ENCODE data around the gene KRT39.

The KRT39 gene

DNA sequence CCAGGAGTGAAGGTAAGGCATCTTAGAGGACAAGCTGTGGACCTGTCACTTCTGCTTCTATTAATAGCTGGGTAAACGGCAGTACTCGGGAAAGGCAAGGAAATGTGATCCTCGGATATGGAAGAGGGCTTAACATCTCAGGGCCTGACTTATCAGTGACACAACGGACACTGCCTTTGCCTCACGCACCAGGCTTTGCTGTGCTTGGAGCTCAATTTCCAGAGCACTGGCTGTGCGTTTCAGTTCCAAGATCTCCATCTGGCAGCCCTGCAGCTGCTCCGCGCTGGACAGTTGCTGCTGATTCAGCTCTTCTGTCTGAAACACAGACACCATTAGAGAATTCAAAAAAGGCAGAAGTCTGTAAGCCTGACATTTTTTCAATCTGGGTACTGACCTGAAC, 13.8 kb upstream of the KRT39 start:
- no peak for DNase-seq (ENCODE audit: low read depth in 2 of 2, low spot score in 1 of 2)

- no peak for DNase-seq (ENCODE audit: low read depth in 2 of 2, low spot score in 1 of 2)
Observed at GRCh38 chr17:40980117-40980516, 13.4 kb upstream of the KRT39 start.

DNA sequence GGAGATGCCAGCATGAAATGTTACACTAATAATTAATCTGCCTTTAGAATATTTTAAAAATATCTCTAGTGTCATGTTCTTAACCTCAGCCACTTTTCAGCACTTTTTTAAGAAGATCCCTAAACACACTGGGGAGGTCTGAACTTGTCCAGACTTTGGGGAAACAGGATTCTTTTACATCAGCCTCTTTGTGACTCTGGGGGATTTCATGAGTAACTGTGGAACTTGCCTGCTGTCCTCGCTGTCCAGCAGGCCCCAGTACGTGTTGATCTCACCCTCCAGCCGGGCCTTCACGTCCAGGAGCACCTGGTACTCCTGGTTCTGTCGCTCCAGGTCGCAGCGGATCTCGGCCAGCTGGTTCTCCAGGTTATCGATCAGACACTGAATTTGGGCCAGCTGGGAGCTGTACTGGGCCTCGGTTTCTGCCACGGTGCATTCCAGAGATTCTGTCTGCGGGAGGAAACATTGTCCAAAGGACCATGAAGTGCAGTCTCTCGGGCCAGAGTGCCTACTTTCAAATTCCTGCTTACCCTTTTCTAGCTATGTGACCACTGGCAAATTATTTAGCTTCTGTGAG, 11.9 kb upstream of the KRT39 start:
- DNase-seq (ENCODE audit: low read depth in 2 of 2, low spot score in 1 of 2) = no peak

GRCh38 chr17:40975516-40975915, 8.8 kb upstream of the KRT39 start:
- no peak for DNase-seq (ENCODE audit: low read depth in 2 of 2, low spot score in 1 of 2)

GRCh38 chr17:40974366-40974765, 7.6 kb upstream of the KRT39 start:
- no peak for DNase-seq (ENCODE audit: low read depth in 2 of 2, low spot score in 1 of 2)

- no peak for DNase-seq (ENCODE audit: low read depth in 2 of 2, low spot score in 1 of 2)
Observed at GRCh38 chr17:40967582-40967981, 834 bp upstream of the KRT39 start.

GRCh38 chr17:40963838-40964237, 2.9 kb downstream of the KRT39 start:
- no peak for DNase-seq (ENCODE audit: low read depth in 2 of 2, low spot score in 1 of 2)

DNA sequence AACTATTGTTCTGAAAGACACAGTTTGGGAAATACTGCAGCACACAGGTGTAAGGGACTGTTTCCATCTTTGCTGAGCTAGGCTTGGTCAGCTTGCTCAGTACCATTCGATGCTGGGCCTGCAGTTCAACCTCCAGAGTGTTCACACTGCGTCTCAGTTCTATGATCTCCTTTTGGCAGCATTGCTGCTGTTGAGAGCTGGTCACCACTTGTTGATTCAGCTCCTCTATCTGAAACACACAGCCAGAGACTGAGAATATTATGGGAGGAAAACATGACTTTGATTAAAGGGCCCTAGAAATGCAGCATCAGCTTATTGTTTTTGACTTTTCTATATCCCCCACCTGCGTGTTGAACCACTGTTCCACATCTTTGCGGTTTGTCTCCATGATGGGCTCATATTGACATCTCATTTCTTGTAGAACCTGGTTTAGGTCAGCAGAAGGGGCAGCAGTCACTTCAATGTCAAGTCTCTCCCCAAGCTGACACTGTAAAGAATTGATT, 4.6 kb downstream of the KRT39 start:
- no peak for DNase-seq (ENCODE audit: low read depth in 2 of 2, low spot score in 1 of 2)

- DNase-seq (ENCODE audit: low read depth in 2 of 2, low spot score in 1 of 2) = no peak
Observed at GRCh38 chr17:40961591-40961990, 5.2 kb downstream of the KRT39 start.

DNA sequence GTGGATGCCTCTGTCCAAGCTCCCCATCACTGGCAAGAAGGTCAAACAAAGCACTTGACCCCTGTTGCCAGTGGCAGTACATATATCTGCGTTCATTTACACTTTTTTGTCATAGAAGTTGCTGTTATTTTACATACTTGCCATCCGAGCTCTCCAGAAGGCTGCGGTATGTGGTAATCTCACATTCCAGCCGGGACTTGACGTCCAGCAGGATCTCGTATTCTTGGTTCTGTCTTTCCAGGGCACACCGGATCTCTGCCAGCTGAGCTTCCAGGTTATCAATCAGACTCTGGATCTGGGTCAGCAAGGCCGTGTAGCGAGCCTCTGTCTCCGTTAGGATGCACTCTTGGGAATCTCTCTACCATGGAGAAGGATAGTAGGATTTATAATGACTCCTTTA, 6.6 kb downstream of the KRT39 start:
- no peak for DNase-seq (ENCODE audit: low read depth in 2 of 2, low spot score in 1 of 2)

DNA sequence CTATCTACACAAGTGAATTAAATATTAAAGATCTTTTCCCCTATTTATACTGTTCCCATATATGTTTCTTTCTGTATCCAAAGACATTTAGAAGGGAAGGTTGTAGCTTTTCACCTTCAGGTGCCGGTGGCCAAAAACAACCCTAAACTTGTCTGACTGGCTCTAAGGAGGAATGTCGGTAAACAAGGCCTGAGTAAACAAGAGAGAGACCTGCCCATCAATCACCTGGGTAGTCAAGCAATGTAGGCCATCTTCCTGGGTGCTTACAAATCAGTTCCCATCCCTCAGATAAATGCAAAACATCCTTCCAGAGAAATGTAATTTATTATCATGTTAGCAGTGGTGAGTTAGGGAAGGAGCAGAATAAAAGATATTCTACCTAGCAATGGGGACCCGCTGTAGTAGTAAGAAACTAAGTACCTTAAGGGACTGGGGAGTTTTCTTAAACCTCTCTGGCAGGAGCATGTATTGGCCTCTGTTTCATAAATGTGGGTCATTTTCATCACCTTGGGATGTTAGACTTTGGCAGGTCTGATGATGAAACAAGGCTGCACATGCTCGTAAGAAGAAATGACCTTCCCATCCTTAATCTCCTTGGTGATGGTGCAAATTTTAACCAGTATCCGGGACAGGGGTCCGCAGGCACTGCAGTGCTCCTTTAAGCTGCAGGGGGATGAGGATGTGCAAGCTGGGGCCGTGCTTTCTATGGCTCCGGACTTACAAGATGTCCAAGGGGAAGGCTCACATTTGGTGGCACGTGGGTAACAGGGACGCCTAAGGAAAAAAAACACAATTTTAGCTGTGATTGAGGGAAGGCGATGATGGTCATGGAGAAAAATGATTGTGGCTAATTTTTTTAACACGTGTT, 8.4 kb downstream of the KRT39 start:
- DNase-seq (ENCODE audit: low read depth in 2 of 2, low spot score in 1 of 2) = no peak

DNA sequence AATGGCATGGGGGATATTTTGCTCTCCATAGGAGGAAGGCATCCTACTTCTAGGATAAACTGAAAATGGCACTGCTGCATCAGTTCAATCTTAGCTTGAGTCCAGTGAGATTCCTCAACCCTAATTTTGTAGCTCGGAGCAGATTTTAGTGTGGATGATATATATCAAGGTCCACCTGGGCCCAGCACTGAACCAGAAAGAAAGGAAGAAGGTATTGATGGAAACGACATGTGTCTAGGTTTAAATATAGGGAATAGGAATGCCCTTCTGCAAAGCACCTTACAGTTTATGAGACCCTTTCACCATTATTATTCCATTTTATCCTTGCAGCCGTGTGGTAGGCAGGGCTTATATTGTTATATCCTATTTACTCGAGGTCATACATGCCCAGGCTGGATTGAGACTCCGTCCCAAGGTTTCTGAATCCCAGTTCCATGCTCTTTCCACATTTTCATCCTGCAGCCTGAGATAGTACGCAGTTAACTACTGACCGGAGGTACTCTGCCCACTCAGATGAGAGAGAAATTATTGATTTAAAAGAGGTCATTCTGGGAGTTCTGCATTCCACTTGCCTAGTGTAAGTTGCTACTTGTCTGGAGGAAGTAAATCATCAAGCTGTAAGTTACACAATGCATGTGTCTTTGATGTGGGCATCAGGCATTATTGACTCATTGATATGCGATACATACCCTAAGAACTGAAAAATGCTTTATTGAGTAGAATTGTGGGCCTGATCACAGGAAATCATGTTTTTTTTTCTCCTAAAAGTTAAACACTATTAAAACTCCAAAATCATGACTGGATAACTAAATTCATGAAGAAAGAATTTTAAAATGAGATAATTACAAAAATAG, 10.1 kb downstream of the KRT39 start:
- DNase-seq (ENCODE audit: low read depth in 2 of 2, low spot score in 1 of 2) = no peak

GRCh38 chr17:40953881-40954280, 12.9 kb downstream of the KRT39 start:
- DNase-seq (ENCODE audit: low read depth in 2 of 2, low spot score in 1 of 2) = no peak

DNA sequence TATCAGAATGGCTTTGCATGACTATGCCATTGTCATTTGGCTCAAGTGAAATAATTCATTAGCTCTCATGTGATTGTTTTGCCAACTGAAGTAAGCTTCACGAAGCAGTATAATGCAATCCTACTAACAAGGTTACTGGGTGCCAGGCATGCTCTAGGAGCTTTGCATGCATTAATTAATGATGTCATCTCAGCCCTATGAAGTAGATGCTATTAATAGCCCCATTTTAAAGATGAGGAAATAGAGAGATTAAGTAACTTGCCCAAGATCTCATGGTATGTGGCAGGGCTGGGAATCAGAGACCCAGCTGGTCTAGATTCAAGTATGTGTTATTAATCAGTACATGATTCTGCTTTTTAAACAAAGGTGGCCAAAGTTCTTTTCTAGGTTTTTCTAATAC, 14.1 kb downstream of the KRT39 start:
- DNase-seq (ENCODE audit: low read depth in 2 of 2, low spot score in 1 of 2) = no peak

DNA sequence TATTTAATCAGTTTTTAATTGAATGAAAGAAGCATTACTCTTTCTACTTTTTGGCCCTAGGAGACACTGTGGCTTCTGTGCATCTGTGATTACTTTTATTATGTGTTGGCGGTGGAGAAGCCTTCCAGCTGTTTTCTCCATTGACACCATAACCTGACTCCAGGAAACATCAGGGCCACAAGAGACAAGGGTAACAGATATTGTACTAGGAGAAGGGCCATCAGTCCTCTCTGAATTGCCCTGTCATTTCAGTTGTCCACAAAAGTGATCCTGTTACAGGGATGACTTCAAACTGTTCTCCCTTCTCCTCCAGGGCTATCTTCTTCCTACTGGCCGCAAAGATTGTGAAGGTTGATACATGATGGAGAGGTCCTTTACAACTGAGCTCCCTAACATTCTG, 14.6 kb downstream of the KRT39 start:
- no peak for DNase-seq (ENCODE audit: low read depth in 2 of 2, low spot score in 1 of 2)

DNA sequence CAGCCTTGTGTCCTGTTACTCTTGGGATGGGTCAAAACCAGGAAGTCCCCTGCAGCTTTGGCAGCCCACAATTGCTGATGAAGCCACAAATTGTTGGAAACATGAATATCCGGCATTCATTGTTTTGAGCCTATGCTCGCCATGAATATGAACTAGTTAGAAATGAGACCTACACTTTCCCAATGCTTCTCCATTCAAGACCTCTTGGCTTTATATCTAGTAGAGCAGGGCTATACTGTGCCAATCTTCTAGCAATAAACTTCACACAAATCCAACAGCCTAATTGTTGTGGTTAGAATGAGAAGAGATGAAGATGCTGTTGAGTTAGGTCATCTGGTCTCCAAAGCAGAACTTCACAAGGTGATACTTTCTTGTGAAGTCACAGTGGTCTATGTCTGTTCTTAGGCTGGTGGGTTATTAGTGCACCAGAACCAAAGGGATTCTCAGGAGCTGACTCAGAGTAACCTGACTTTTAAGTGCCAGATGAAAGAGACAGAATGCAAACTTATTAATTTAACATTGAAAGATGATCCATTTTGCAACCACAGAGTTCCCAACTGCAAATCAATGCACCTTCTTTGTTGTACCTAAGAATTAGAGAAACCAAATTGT, 15.6 kb downstream of the KRT39 start:
- DNase-seq (ENCODE audit: low read depth in 2 of 2, low spot score in 1 of 2) = no peak

- DNase-seq (ENCODE audit: low read depth in 2 of 2, low spot score in 1 of 2) = no peak
Observed at GRCh38 chr17:40950176-40950575, 16.6 kb downstream of the KRT39 start.

- DNase-seq (ENCODE audit: low read depth in 2 of 2, low spot score in 1 of 2) = no peak
Observed at GRCh38 chr17:40949418-40949817, 17.3 kb downstream of the KRT39 start.

DNA sequence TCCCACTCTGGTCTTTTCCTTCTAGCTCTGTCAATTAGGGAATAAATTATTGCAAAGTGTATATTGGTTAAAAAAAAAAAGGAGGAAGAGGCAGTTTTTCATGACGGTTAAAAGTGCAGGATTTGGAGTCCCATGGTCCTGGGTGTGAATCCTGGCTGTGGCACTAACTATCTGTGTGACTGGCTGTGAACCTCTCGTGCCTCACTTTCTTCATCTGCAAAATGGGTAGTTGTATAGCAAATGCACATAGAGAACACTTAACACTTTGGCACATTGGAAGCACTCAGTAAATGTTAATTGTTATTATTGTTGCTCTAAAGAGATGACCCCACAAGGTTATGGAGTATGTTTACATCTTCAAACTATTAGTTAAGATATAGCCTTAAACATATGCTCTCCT, 18.8 kb downstream of the KRT39 start:
- DNase-seq (ENCODE audit: low read depth in 2 of 2, low spot score in 1 of 2) = no peak

- DNase-seq (ENCODE audit: low read depth in 2 of 2, low spot score in 1 of 2) = no peak
Observed at GRCh38 chr17:40945414-40945813, 21.3 kb downstream of the KRT39 start.

DNA sequence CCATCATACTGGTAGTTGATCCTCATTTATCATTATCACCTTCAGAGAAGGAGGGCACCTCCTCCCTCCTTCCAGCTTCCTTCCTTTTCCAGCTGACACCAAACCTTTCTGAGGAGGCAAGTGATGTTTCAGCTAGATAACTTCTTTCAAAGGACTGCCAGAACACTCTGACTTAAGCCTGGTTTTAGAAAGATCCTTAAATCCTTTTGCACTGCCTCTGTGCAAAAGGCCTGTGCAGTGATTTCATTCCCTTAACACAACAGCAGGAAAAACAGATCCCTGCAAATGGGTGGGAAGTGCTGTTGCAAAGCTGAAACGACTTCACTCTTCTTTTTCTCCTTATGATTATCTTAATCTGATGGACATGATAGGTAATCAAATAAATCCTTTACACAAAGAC, 22.2 kb downstream of the KRT39 start:
- no peak for DNase-seq (ENCODE audit: low read depth in 2 of 2, low spot score in 1 of 2)

Measured in stimulated activated CD8-positive, alpha-beta memory T cell treated with anti-CD3 and anti-CD28 coated beads, Interleukin-4, amount 100 ng/mL, for 4 hours (primary cell).